Esophagus mucosa (tissue), 1 donor: Measurements from ENCODE around the gene PRKAG2. TPM values are rescaled to one million over a fixed set of nuclear protein-coding genes. Genes with fewer than 3 reads are reported as not detected.

Experiments used
- ATAC-seq: fragments of 200-7000 bp; cut with Tn5 transposase; one replicate; pipeline ENCODE4 v1.9.1; 2020
- total RNA-seq: library from RNA; stranded (reverse); gene quantifications from one replicate; pipeline ENCODE4 v1.2.4, GENCODE V29; 2023
- donor health status: DM: yes; HTN: yes; CAD: no.

Gene PRKAG2
- total RNA-seq, 1 donor from 2014 or later = 9.5 TPM

GRCh38 chr7:151721694-151722093, 155.2 kb downstream of the PRKAG2 start:
- ATAC-seq = no peak

GRCh38 chr7:151721236-151721635, 155.7 kb downstream of the PRKAG2 start:
- ATAC-seq = peak; percentile 5

GRCh38 chr7:151720280-151720679, 156.6 kb downstream of the PRKAG2 start:
- ATAC-seq = no peak

GRCh38 chr7:151719897-151720242, 157.0 kb downstream of the PRKAG2 start:
- no peak for ATAC-seq

GRCh38 chr7:151719031-151719896, 157.7 kb downstream of the PRKAG2 start:
- ATAC-seq = no peak

- ATAC-seq = no peak
Observed at GRCh38 chr7:151717918-151718317, 159.0 kb downstream of the PRKAG2 start.

GRCh38 chr7:151717415-151717814, 159.5 kb downstream of the PRKAG2 start:
- no peak for ATAC-seq

GRCh38 chr7:151716323-151716722, 160.6 kb downstream of the PRKAG2 start:
- ATAC-seq = no peak

GRCh38 chr7:151715666-151716315, 161.1 kb downstream of the PRKAG2 start:
- ATAC-seq = no peak

- no peak for ATAC-seq
Observed at GRCh38 chr7:151714201-151714600, 162.7 kb downstream of the PRKAG2 start.

- ATAC-seq = no peak
Observed at GRCh38 chr7:151712810-151713125, 164.1 kb downstream of the PRKAG2 start.

- peak; percentile 21 for ATAC-seq
Observed at GRCh38 chr7:151711906-151712809, 164.8 kb downstream of the PRKAG2 start.

- no peak for ATAC-seq
Observed at GRCh38 chr7:151711435-151711872, 165.5 kb downstream of the PRKAG2 start.

GRCh38 chr7:151710646-151711434, 166.1 kb downstream of the PRKAG2 start:
- no peak for ATAC-seq

GRCh38 chr7:151710121-151710640, 166.7 kb downstream of the PRKAG2 start:
- no peak for ATAC-seq

GRCh38 chr7:151709141-151710038, 167.5 kb downstream of the PRKAG2 start:
- ATAC-seq = no peak

GRCh38 chr7:151708610-151709009, 168.3 kb downstream of the PRKAG2 start:
- ATAC-seq = no peak

- no peak for ATAC-seq
Observed at GRCh38 chr7:151707757-151708156, 169.2 kb downstream of the PRKAG2 start.

GRCh38 chr7:151707105-151707469, 169.8 kb downstream of the PRKAG2 start:
- no peak for ATAC-seq

- ATAC-seq = no peak
Observed at GRCh38 chr7:151706277-151707104, 170.4 kb downstream of the PRKAG2 start.
